Stomach (tissue), 4 donors: ENCODE data around the gene ACACA.

Source experiments
- POLR2A ChIP-seq, 4 donors: fragments of 450-650 bp; IDR thresholded peaks; one replicate each; pipeline ENCODE4 v1.6.1; 2016; ENCODE audit warnings: antibody characterized with exemption in 4 of 4, control low read depth in 2 of 4, mild to moderate bottlenecking in 1 of 4, moderate library complexity in 1 of 4
- POLR2AphosphoS5 ChIP-seq, 3 donors: sonication (generic); formaldehyde crosslinking; IDR thresholded peaks; one replicate each; pipeline ENCODE4 v1.6.1; 2016; ENCODE audit warnings: antibody characterized with exemption in 3 of 3

DNA sequence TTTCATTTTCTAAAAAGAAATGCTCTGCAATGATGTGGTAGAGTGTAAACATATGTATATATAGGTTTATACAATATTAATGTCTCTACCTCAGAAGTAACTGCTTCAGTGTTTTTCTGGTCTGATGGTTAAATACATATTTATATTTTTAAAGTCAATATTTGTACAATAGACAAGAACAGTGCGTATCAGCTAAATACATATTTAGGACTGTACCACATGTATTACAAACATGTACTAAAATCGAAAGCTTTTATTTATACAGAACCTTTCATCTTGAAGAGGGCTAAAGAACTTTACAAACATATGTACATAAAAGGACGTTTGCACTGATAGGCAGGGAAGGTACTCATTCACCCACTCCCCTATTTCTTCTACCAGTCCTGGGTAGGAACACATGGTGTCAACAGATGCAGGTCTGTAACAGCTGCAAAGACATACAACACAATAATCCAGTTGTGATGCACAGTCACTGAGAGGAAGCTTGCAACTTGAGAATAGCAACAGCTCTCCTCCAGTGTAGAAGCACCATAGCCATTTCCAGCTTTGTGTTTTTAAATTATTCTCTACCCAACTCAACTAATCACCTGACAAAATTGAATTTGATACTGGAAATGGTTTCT, 237.8 kb downstream of the ACACA start:
- TF ChIP-seq POLR2AphosphoS5 (IDR thresholded peaks at IDR 0.05) (no peak), POLR2A (IDR thresholded peaks at IDR 0.05) (no peak)
